DND-41 (cell line): ENCODE measurements around the gene KCNJ11.

Experiments
- EZH2 ChIP-seq: IDR thresholded peaks from 3 replicates; pipeline ENCODE4 v1.6.1; 2012; ENCODE audit warnings: borderline replicate concordance, low read depth, mild to moderate bottlenecking, moderate library complexity, low read length, inconsistent platforms; ENCODE audit not compliant: severe bottlenecking
- TF ChIP-seq, protein P1 (sequence below): IDR thresholded peaks from 2 replicates; pipeline ENCODE4 v1.5.1; 2012; ENCODE audit warnings: borderline replicate concordance, low read length, moderate library complexity, mild to moderate bottlenecking; ENCODE audit not compliant: poor library complexity, severe bottlenecking; ENCODE audit errors: extremely low read depth

DNA sequence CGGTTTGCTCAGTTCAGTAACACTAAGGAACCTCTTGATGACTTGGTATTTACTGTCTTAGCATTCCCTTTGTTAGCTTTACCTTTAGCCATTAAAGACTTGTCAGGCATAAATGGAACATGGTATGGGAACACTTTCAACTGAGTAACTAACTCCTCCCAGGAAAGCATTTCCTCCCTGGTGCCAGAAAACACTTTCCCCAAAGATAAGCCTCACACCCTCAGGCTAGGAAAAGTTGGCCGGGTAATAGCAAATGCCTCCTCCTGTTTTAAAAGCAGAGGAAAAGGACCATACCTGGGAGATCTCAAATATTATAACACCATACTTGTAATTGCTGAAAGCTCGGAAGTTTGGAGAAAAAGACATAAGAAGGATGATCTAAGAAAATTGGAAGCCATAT lies 12.0 kb downstream of the KCNJ11 start:
- TF ChIP-seq, protein P1, sequence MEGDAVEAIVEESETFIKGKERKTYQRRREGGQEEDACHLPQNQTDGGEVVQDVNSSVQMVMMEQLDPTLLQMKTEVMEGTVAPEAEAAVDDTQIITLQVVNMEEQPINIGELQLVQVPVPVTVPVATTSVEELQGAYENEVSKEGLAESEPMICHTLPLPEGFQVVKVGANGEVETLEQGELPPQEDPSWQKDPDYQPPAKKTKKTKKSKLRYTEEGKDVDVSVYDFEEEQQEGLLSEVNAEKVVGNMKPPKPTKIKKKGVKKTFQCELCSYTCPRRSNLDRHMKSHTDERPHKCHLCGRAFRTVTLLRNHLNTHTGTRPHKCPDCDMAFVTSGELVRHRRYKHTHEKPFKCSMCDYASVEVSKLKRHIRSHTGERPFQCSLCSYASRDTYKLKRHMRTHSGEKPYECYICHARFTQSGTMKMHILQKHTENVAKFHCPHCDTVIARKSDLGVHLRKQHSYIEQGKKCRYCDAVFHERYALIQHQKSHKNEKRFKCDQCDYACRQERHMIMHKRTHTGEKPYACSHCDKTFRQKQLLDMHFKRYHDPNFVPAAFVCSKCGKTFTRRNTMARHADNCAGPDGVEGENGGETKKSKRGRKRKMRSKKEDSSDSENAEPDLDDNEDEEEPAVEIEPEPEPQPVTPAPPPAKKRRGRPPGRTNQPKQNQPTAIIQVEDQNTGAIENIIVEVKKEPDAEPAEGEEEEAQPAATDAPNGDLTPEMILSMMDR = no peak
- TF ChIP-seq EZH2 = no peak
